Small intestine (tissue), 7 donors: ENCODE data around the gene C13orf46. TPM values are rescaled to one million over a fixed set of nuclear protein-coding genes. Genes with fewer than 3 reads are reported as not detected.

Experiments used
- DNase-seq, 2 donors: peaks; one replicate each; pipeline versions ENCODE4 v3.0.0 to v3.0.0-alpha.2; 2013
- FAIRE-seq: peaks from 2 replicates; lab custom pipeline; 2012; peaks lifted over from hg19 to GRCh38; lab: Jason Lieb, UNC
- H3K27ac ChIP-seq, 3 donors: one replicate each; pipeline ENCODE4 v1.5.1; 2013; ENCODE audit warnings: low read length in 2 of 3, mild to moderate bottlenecking in 2 of 3, control low read depth in 1 of 3, inconsistent platforms in 1 of 3, low read depth in 1 of 3, moderate library complexity in 1 of 3
- H3K27me3 ChIP-seq, 3 donors: one replicate each; pipeline ENCODE4 v1.6.1; 2013; ENCODE audit warnings: low read length in 3 of 3, inconsistent platforms in 1 of 3; ENCODE audit not compliant: control insufficient read depth in 3 of 3, insufficient read depth in 3 of 3
- H3K36me3 ChIP-seq, 3 donors: one replicate each; pipeline ENCODE4 v1.6.1; 2013; ENCODE audit warnings: low read length in 3 of 3, inconsistent platforms in 1 of 3, low read depth in 1 of 3, mild to moderate bottlenecking in 1 of 3, moderate library complexity in 1 of 3; ENCODE audit not compliant: control insufficient read depth in 3 of 3, insufficient read depth in 2 of 3
- H3K4me1 ChIP-seq, 3 donors: one replicate each; pipeline ENCODE4 v1.6.1; 2013; ENCODE audit warnings: low read length in 2 of 3, inconsistent platforms in 1 of 3, low read depth in 1 of 3, mild to moderate bottlenecking in 1 of 3, moderate library complexity in 1 of 3; ENCODE audit not compliant: control insufficient read depth in 3 of 3, insufficient read depth in 2 of 3
- H3K4me3 ChIP-seq, 3 donors: one replicate each; pipeline ENCODE4 v1.5.1; 2013; ENCODE audit warnings: low read length in 3 of 3, control low read depth in 1 of 3, inconsistent platforms in 1 of 3, low read depth in 1 of 3, mild to moderate bottlenecking in 1 of 3, moderate library complexity in 1 of 3
- H3K9me3 ChIP-seq, 2 donors: one replicate each; pipeline ENCODE4 v1.6.1; 2013; ENCODE audit warnings: low read depth in 1 of 2, low read length in 1 of 2; ENCODE audit not compliant: control insufficient read depth in 2 of 2, insufficient read depth in 1 of 2
- WGBS, 3 donors: extraction: QIAGEN DNeasy Blood & Tissue Kit; methylation state at CpG; one replicate each; pipeline ENCODE4 v1.1.7; 2013; 5-methylcytosine and 5-hydroxymethylcytosine counted together
- polyA plus RNA-seq, 4 donors: library from polyadenylated mRNA; stranded (reverse) in 3 of 4; unstranded in 1 of 4; fragments of 200-250 nt in 3 of 4; fragments of 120-200 nt in 1 of 4; gene quantifications; one replicate each; pipeline versions ENCODE4 v1.2.1 to v1.2.3, GENCODE V29; 2013
- donor health status: healthy with polysubstance abuse.
- donor health status: control.
- donor health status: control.
- donor health status: Bipolar disorder and iron deficiency.
- donor health status: healthy.

Gene C13orf46
- polyA plus RNA-seq, 4 donors = 0.04 to 0.27 (median 0.22) TPM; not detected in 1

DNA sequence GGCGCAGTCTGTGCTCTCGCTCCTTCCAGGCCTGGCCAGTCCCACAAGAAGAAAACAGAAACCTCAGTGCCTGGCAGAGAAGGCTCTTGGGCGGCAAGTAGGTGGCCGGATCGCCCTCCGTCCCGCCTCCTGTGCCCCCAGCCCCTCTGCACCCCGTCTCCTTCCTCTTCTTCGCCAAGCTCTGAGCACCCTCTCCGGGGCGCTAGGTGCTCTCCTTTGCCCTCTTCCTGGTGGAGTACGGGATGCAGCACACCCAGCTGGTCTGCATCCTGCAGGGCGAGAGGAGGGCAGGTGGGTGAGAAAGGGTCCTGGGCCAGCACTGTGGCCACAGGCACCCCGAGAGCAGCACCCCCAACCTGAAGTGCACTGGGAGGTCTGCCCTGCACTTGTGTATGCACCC is 17.3 kb downstream of the C13orf46 start:
- DNase-seq = no peak
- H3K4me1 ChIP-seq = no peaks in the 10 kb centered on the region
- FAIRE-seq = no peak
- no peak overlapping the region for H3K27ac ChIP-seq
- no peak overlapping the region for H3K4me3 ChIP-seq
- H3K36me3 ChIP-seq = no peaks in the 10 kb centered on the region
- H3K27me3 ChIP-seq = no peaks in the 10 kb centered on the region
- H3K9me3 ChIP-seq = peaks cover 0 to 25% of the 10 kb centered on the region in 2 donors
- 85 to 94% (median 86%) methylated on average over 14 of the region's 14 CpGs for WGBS, 3 donors

DNA sequence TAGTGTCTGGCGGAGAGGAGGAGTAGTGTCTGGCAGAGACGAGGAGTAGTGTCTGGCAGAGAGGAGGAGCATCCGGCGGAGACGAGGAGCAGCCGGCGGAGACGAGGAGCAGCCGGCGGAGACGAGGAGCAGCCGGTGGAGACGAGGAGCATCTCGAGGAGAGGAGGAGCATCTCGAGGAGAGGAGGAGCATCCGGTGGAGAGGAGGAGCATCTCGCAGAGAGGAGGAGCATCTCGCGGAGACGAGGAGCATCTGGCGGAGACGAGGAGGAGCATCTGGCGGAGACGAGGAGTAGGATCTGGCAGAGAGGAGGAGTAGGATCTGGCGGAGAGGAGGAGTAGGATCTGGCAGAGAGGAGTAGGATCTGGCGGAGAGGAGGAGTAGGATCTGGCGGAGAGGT is 18.2 kb downstream of the C13orf46 start:
- Histone ChIP-seq H3K27ac (no peak overlapping the region), H3K4me1 (peaks cover 0 to 4% (median 0%) of the 10 kb centered on the region in 3 donors), H3K9me3 (peaks cover 0 to 25% of the 10 kb centered on the region in 2 donors), H3K4me3 (no peak overlapping the region), H3K27me3 (no peaks in the 10 kb centered on the region), H3K36me3 (no peaks in the 10 kb centered on the region)
- WGBS, 3 donors = 91 to 97% (median 93%) methylated on average over 27 of the region's 27 CpGs
- DNase-seq = no peak
- FAIRE-seq = no peak

DNA sequence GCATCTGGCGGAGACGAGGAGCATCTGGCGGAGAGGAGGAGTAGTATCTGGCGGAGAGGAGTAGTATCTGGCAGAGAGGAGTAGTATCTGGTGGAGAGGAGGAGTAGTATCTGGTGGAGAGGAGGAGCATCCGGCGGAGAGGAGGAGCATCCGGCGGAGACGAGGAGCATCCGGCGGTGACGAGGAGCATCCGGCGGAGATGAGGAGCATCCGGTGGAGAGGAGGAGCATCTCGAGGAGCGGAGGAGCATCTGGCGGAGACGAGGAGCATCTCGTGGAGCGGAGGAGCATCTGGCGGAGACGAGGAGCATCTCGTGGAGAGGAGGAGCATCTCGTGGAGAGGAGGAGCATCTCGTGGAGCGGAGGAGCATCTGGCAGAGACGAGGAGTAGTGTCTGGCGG is 18.6 kb downstream of the C13orf46 start:
- no peaks in the 10 kb centered on the region for H3K27me3 ChIP-seq
- H3K36me3 ChIP-seq = no peaks in the 10 kb centered on the region
- H3K4me1 ChIP-seq = peaks cover 0 to 6% (median 0%) of the 10 kb centered on the region in 3 donors
- WGBS, 3 donors = 94 to 96% (median 96%) methylated on average over 29 of the region's 29 CpGs
- FAIRE-seq (no peak), DNase-seq (no peak)
- no peak overlapping the region for H3K27ac ChIP-seq
- no peak overlapping the region for H3K4me3 ChIP-seq
- peaks cover 0 to 21% of the 10 kb centered on the region in 2 donors for H3K9me3 ChIP-seq

DNA sequence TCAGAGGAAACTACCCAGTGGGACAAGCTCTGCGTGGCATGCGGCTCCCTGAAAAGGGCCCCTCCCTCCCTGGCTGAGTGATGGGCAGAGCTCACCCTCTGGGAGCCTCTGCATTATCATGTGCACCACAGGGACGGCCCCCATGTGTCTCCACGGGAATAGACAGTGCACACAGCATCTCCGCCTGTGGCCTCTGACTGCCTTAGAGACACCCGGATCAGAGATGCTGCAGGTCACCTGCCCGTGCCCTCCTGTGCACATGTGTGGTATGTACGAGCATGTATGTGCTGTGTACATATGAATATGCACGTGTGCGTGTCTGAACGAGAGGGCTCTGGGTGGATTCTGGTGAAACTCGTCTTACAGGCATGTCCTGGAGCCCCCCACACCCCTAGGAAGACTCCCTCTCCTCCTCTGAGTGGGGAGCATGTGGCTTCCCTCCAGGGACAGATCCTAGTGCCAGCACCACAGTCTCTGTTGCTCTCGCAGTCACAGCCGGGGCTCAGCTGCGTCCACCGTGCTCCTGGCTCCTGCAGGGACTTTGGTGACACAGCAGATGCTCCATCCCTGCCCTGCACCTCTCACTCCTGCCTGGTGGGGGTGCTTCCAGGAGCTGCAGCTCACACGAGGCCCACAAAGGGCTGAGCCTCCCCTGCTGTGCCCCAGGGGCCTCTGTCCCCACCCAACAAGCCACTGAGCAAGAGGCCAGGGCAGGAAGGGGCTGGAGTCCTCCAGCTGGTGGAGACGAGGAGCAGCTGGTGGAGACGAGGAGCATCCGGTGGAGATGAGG is 19.6 kb downstream of the C13orf46 start:
- H3K27me3 ChIP-seq = no peaks in the 10 kb centered on the region
- peaks cover 0 to 6% (median 0%) of the 10 kb centered on the region in 3 donors for H3K4me1 ChIP-seq
- H3K27ac ChIP-seq = no peak overlapping the region
- peaks cover 0 to 18% of the 10 kb centered on the region in 2 donors for H3K9me3 ChIP-seq
- no peak for FAIRE-seq
- no peak for DNase-seq
- no peak overlapping the region for H3K4me3 ChIP-seq
- 77 to 82% (median 80%) methylated on average over 20 of the region's 20 CpGs for WGBS, 3 donors
- no peaks in the 10 kb centered on the region for H3K36me3 ChIP-seq

- no peak overlapping the region for H3K4me3 ChIP-seq
- no peak for DNase-seq
- peaks cover 0 to 11% of the 10 kb centered on the region in 2 donors for H3K9me3 ChIP-seq
- no peaks in the 10 kb centered on the region for H3K36me3 ChIP-seq
- no peaks in the 10 kb centered on the region for H3K27me3 ChIP-seq
- WGBS, 3 donors = 84 to 91% (median 89%) methylated on average over 16 of the region's 16 CpGs
- FAIRE-seq = no peak
- no peak overlapping the region for H3K27ac ChIP-seq
- peaks cover 0 to 6% (median 0%) of the 10 kb centered on the region in 3 donors for H3K4me1 ChIP-seq
These were observed 20.3 kb downstream of the C13orf46 start for GRCh38 chr13:113953561-113953960.

DNA sequence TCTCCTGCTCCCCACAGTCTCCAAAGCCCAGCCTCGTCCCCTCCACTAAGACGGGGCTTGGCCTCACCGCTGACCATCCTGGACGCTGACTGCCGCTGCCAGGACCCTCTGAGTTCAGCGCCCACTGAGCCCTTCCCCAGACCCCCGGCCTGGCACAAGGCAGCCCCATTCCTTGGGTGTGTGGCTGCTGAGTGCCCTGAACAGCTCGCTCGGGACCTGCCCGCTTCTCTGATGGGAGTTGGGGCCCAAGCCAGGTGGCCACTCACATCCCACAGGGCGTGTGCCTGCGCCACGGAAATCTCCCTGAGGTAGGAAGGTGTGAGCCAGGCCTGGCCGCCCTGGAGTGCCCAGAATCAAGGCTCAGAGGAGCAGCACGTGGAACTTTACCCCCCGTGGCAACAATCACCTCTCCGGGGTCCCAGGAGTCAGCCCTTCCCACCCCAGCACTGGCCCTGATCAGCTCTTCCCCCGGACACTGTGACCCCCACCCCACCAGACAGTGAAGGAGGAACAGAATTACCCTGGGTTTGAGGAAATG is 20.8 kb downstream of the C13orf46 start:
- peaks cover 0 to 8% of the 10 kb centered on the region in 2 donors for H3K9me3 ChIP-seq
- 56 to 85% (median 78%) methylated on average over 18 of the region's 18 CpGs for WGBS, 3 donors
- no peak for FAIRE-seq
- H3K27me3 ChIP-seq = no peaks in the 10 kb centered on the region
- H3K27ac ChIP-seq = no peak overlapping the region
- no peak for DNase-seq
- H3K4me1 ChIP-seq = peaks cover 0 to 6% (median 0%) of the 10 kb centered on the region in 3 donors
- H3K4me3 ChIP-seq = no peak overlapping the region
- no peaks in the 10 kb centered on the region for H3K36me3 ChIP-seq

DNA sequence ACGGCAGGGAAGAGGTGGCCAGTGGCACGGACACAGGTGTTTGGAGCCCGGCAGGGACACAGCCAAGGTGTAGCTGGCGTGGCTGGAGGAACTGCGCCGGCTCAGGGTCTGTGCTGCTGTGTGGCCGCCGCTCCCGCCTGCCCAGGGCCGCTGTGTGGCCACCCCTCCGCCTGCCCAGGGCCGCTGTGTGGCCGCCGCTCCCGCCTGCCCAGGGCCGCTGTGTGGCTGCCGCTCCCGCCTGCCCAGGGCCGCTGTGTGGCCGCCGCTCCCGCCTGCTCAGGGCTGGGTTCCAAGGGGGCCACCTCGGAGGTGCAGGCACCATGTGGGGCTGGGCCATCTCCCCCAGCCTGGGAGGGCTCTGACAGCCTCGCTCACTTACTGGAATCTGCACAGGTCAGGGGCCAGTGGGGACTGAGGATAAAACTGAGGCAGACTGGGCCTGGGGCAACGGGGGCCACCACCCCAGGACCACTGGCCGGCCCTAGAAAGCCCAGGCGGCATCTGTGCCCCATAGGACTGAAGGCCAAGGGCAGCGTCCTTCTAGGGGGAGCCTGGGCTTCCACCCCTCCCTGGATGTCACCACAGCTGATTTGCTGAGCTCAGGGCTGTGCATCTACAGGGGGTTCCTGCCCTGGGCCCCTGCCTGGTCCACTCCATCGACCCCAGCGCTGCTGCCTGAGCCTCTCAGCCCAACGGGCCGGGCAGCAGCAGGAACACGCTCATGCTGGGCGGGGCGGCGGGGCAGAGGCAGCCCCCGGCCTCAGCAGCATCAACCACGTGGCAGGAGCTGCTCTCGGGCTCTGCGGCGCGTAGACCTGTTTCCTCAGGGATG is 21.5 kb downstream of the C13orf46 start:
- no peaks in the 10 kb centered on the region for H3K27me3 ChIP-seq
- FAIRE-seq = no peak
- H3K27ac ChIP-seq = no peak overlapping the region
- H3K4me1 ChIP-seq = peaks cover 0 to 6% (median 0%) of the 10 kb centered on the region in 3 donors
- H3K4me3 ChIP-seq = no peak overlapping the region
- H3K9me3 ChIP-seq = peaks cover 0 to 8% of the 10 kb centered on the region in 2 donors
- H3K36me3 ChIP-seq = no peaks in the 10 kb centered on the region
- no peak for DNase-seq
- 51 to 84% (median 75%) methylated on average over 26 to 42 of the region's 42 CpGs for WGBS, 3 donors
